ENCODE results near the gene SELENOS.
A peak's percentile ranks its signal among the peaks of the same experiment; 100 is the strongest.

- TF ChIP-seq CTCF (IDR thresholded peaks at IDR 0.05) (peak in 3 of 6 experiments; percentile 25 to 29 (median 27)), POLR2A (IDR thresholded peaks at IDR 0.05) (no peak)
Measured at GRCh38 chr15:101320501-101321052, 43.3 kb upstream of the SELENOS start.
